Chondrocyte (in vitro differentiated cells): ENCODE data around the gene FRMD4A. TPM values are rescaled to one million over a fixed set of nuclear protein-coding genes. Genes with fewer than 3 reads are reported as not detected.

Source experiments
- DNase-seq: peaks from one replicate; pipeline ENCODE4 v3.0.0; 2021; ENCODE audit warnings: mixed read lengths, low spot score
- H3K27ac Mint-ChIP-seq: one replicate; pipeline ENCODE4 v1.8.0; 2021; ENCODE audit warnings: mild to moderate bottlenecking, moderate library complexity, mixed read lengths; ENCODE audit not compliant: unreplicated experiment
- H3K27me3 Mint-ChIP-seq: 2 replicates; pipeline ENCODE4 v1.8.0; 2021; ENCODE audit warnings: low read depth, mixed read lengths
- H3K36me3 Mint-ChIP-seq: 2 replicates; pipeline ENCODE4 v1.8.0; 2021; ENCODE audit warnings: low read depth, mixed read lengths
- H3K4me1 Mint-ChIP-seq: 2 replicates; pipeline ENCODE4 v1.8.0; 2021; ENCODE audit warnings: low read depth, mild to moderate bottlenecking, mixed read lengths
- H3K4me3 Mint-ChIP-seq: one replicate; pipeline ENCODE4 v1.8.0; 2021; ENCODE audit warnings: mild to moderate bottlenecking, moderate library complexity, mixed read lengths; ENCODE audit not compliant: unreplicated experiment
- H3K9me3 Mint-ChIP-seq: 2 replicates; pipeline ENCODE4 v1.8.0; 2021; ENCODE audit warnings: low read depth, mixed read lengths
- CTCF ChIP-seq: fragments of 200-600 bp; sonication (generic); IDR thresholded peaks from 2 replicates; pipeline ENCODE4 v1.5.0; 2021; ENCODE audit warnings: antibody characterized with exemption, mild to moderate bottlenecking, moderate library complexity
- total RNA-seq: library from RNA; stranded (reverse); gene quantifications from 3 replicates; pipeline ENCODE4 v1.2.1, GENCODE V29; 2021

Gene FRMD4A
- total RNA-seq, 1 donor from 2014 or later = 129 TPM

- peak; percentile 54 for DNase-seq
- peak overlapping the region; percentile 5 for H3K27ac Mint-ChIP-seq
- no peak for TF ChIP-seq CTCF
- no peak overlapping the region for H3K4me3 Mint-ChIP-seq
- H3K27me3 Mint-ChIP-seq = no peaks in the 10 kb centered on the region
- H3K9me3 Mint-ChIP-seq = no peaks in the 10 kb centered on the region
- H3K36me3 Mint-ChIP-seq = peaks cover 40% of the 10 kb centered on the region
- H3K4me1 Mint-ChIP-seq = peaks cover 24% of the 10 kb centered on the region
Measured at GRCh38 chr10:13690281-13690825, 640.4 kb downstream of the FRMD4A start.

DNA sequence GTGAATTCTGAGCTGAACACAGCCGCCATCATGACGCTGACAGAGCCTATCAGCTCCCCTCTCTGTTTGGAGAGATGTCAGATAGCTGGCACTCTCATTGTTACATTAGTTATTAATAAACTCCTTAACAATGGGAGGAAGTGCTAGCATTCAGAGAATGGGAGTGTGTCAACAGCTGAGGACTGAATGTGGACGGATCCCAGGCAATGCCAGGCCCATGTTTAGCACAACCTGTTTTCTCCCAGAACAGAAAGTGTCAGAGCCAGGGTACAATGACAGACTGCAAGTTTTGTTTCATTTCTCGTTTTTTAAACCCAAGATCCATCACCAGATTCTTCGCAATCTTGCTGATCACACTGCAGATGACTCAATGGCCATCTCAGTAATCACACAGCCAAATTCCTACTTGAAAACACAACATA, 644.4 kb downstream of the FRMD4A start:
- TF ChIP-seq CTCF = no peak
- Mint-ChIP-seq H3K27me3 (no peaks in the 10 kb centered on the region), H3K4me3 (no peak overlapping the region), H3K4me1 (peaks cover 45% of the 10 kb centered on the region), H3K9me3 (no peaks in the 10 kb centered on the region), H3K36me3 (peaks cover 27% of the 10 kb centered on the region), H3K27ac (peak overlapping the region; percentile 97)
- no peak for DNase-seq

DNA sequence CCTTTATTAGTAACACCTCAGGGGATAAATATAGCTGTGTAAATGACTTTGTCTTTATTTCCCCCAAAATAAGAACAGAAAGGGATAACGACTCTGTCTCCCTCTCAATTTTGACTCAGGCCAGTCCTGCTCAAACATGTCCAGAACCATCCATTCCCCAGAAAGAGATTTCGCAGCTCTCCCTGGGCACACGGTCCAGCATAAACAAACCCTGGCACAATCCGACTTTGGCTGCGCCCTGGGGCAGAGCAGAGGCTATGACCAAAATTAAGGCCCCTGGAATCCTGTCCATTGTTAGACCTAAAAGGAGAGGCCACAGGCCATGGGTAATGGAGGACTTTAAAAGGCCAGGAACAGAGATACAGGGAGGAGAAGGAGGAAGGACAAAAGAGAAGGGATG, 644.8 kb downstream of the FRMD4A start:
- Mint-ChIP-seq H3K27ac (peak overlapping the region; percentile 97), H3K36me3 (peaks cover 30% of the 10 kb centered on the region), H3K9me3 (no peaks in the 10 kb centered on the region), H3K4me3 (no peak overlapping the region), H3K27me3 (no peaks in the 10 kb centered on the region), H3K4me1 (peaks cover 45% of the 10 kb centered on the region)
- DNase-seq = no peak
- TF ChIP-seq CTCF = no peak

DNA sequence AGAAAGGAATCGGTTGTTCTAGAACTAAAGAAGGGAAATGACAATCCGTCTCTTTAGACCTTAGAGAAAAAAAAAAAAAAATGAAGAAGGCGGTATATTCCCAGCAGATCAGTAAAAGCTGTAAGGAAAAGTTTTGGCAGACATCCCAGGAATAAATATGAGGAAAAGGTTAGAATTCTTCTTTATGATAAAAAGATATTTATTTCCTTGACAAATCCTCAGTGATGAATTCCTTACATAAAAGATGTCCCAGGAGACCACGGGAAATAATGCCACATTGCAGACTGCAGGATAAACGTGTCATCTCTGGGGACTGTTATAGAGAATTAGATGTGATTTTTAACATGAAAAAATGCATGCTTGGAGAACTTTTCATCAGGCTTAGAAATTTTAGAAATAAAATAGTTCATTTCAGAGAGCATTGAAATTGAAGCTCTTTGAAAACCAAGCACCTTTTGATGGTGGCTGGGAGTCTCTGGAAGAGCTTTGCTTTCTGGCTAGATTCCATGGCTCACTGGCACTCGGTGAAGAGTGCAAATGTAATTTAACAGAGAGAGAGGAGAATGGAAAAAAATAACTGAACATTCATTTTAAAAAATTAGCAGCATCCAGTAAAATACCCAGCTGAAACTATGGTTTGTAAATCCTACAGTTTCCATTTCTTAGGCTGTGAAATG, 645.8 kb downstream of the FRMD4A start:
- H3K4me3 Mint-ChIP-seq = peak overlapping the region; percentile 64
- peaks cover 32% of the 10 kb centered on the region for H3K36me3 Mint-ChIP-seq

More for the DNA sequence above, 645.8 kb downstream of the FRMD4A start:
- H3K4me1 Mint-ChIP-seq = peaks cover 40% of the 10 kb centered on the region
- no peak for DNase-seq
- no peaks in the 10 kb centered on the region for H3K27me3 Mint-ChIP-seq
- no peak for TF ChIP-seq CTCF
- peak overlapping the region; percentile 97 for H3K27ac Mint-ChIP-seq
- no peaks in the 10 kb centered on the region for H3K9me3 Mint-ChIP-seq
